Activated CD8-positive, alpha-beta T cell treated with anti-CD3 and anti-CD28 coated beads for 36 hours (primary cell): ENCODE measurements around the gene TNIK. TPM values are rescaled to one million over a fixed set of nuclear protein-coding genes. Genes with fewer than 3 reads are reported as not detected.
"Not testable (repeated sequence)": the region's sequence is repeated elsewhere in the genome, so short reads cannot be mapped to it uniquely, and the experiment has no call there.

Experiments used
- ATAC-seq: fragments of 200-7000 bp; cut with Tn5 transposase; one replicate; pipeline ENCODE4 v1.10.0; 2021; ENCODE audit warnings: mild to moderate bottlenecking, moderate library complexity
- CTCF ChIA-PET: fragments of 350-600 bp; sonication (Branson Sonifier 250); formaldehyde crosslinking; loops from one replicate; lab custom pipeline; 2021; ENCODE audit warnings: antibody characterized with exemption; lab: Charles Lee
- POLR2A ChIA-PET: fragments of 350-600 bp; sonication (Branson Sonifier 250); formaldehyde crosslinking; loops from one replicate; lab custom pipeline; 2021; ENCODE audit warnings: antibody characterized with exemption; lab: Charles Lee
- DNase-seq: peaks from one replicate; pipeline ENCODE4 v3.0.0-alpha.2; 2020
- H3K27ac Mint-ChIP-seq: one replicate; pipeline ENCODE4 v1.8.0; 2021; ENCODE audit warnings: mild to moderate bottlenecking, mixed read lengths
- H3K27me3 Mint-ChIP-seq: one replicate; pipeline ENCODE4 v1.8.0; 2021; ENCODE audit warnings: mixed read lengths
- H3K36me3 Mint-ChIP-seq: one replicate; pipeline ENCODE4 v1.8.0; 2021; ENCODE audit warnings: low read depth, mixed read lengths
- H3K4me1 Mint-ChIP-seq: one replicate; pipeline ENCODE4 v1.8.0; 2021; ENCODE audit warnings: low read depth, mixed read lengths
- H3K4me3 Mint-ChIP-seq: one replicate; pipeline ENCODE4 v1.8.0; 2021; ENCODE audit warnings: mild to moderate bottlenecking, moderate library complexity, mixed read lengths
- H3K9me3 Mint-ChIP-seq: one replicate; pipeline ENCODE4 v1.8.0; 2021; ENCODE audit warnings: mixed read lengths
- intact Hi-C: fragments of 100-400 bp; cut with micrococcal nuclease; formaldehyde crosslinking; loops from one replicate; pipeline ENCODE4 v1.10.0; 2022
- total RNA-seq, 2 experiments: library from RNA; stranded (reverse); gene quantifications; one replicate each; pipeline ENCODE4 v1.2.3, GENCODE V29; 2021
- TF ChIP-seq, protein P1 (sequence below): fragments of 200-600 bp; IDR thresholded peaks from one replicate; pipeline ENCODE4 v1.8.0; 2022; ENCODE audit warnings: antibody characterized with exemption, mild to moderate bottlenecking

The TNIK gene
- total RNA-seq, 2 experiments from 2014 or later, result 25.1 to 28.8 TPM

DNA sequence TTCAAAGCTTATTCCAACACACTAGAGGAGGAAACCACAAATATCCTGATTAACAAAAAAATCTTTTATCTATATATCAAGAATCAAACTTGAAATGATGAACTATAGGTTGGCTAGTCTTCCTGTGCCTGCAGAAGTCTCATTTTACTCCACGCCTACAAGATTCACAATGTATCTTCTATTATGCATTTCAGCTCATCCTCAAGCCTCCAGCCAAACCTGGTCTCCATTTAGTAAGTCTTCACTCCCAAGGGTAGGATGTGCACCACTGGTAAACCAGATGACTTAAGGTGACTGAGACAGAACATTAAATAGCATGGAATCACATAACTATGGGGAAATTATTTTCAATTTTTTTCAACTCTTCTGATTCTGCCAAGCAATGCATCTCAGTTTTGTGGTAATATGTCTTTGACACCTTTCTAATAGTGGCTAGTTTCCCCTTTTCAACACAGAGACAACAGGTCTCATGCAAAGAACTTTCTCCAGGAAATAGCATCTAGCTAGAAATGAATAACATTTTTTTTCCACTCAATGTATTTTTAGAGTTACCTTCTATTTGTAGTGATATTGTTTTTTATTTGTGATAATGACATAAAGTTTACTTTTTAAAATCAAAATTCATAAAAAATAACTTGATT is 166.9 kb downstream of the TNIK start:
- Mint-ChIP-seq H3K4me3 (no peak overlapping the region), H3K27ac (peak overlapping the region; percentile 62), H3K9me3 (no peaks in the 10 kb centered on the region), H3K27me3 (no peaks in the 10 kb centered on the region), H3K4me1 (peaks cover 56% of the 10 kb centered on the region), H3K36me3 (peaks cover under 1% of the 10 kb centered on the region)
- CTCF ChIA-PET, result interaction anchor here (1.1 to 1.5 kb wide), 3 partner anchors 16 to 120 kb away, joined by 3 to 6 read pairs (median 3); no protein-coding TSS in a partner anchor
- TF ChIP-seq, protein P1, sequence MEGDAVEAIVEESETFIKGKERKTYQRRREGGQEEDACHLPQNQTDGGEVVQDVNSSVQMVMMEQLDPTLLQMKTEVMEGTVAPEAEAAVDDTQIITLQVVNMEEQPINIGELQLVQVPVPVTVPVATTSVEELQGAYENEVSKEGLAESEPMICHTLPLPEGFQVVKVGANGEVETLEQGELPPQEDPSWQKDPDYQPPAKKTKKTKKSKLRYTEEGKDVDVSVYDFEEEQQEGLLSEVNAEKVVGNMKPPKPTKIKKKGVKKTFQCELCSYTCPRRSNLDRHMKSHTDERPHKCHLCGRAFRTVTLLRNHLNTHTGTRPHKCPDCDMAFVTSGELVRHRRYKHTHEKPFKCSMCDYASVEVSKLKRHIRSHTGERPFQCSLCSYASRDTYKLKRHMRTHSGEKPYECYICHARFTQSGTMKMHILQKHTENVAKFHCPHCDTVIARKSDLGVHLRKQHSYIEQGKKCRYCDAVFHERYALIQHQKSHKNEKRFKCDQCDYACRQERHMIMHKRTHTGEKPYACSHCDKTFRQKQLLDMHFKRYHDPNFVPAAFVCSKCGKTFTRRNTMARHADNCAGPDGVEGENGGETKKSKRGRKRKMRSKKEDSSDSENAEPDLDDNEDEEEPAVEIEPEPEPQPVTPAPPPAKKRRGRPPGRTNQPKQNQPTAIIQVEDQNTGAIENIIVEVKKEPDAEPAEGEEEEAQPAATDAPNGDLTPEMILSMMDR, result no peak
- intact Hi-C loops, result no loop called here
- POLR2A ChIA-PET, result interaction anchor here (0.7 to 1.0 kb wide), 3 partner anchors 38 to 272 kb away, joined by 3 read pairs; no protein-coding TSS in a partner anchor
- ATAC-seq (peak; percentile 65), DNase-seq (no peak)

DNA sequence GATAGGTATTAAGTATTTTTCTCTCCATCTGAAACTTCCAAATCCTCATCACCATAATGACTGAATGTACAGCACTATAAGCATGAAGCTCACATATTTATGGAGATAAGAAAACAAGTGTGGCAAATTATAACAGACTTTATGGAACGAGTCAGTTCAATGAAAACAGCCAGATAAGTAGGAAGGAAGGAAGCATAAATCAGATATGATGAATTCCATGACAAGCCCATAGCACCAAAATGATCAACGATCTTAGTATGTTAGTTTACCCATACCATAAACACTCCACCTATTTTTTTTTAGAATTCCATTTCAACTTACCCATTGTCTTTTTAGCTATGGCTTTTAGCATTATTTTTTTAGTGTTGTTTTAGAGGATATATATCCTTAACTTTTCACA is 169.5 kb downstream of the TNIK start:
- ATAC-seq (no peak), DNase-seq (no peak)
- CTCF ChIA-PET, result no interaction called here
- H3K4me3 Mint-ChIP-seq, result no peak overlapping the region
- H3K36me3 Mint-ChIP-seq, result no peaks in the 10 kb centered on the region
- POLR2A ChIA-PET, result no interaction called here
- no peak overlapping the region for H3K27ac Mint-ChIP-seq
- TF ChIP-seq, protein P1, result no peak
- no peaks in the 10 kb centered on the region for H3K27me3 Mint-ChIP-seq
- intact Hi-C loops, result no loop called here
- H3K9me3 Mint-ChIP-seq, result no peaks in the 10 kb centered on the region
- H3K4me1 Mint-ChIP-seq, result peaks cover 59% of the 10 kb centered on the region

DNA sequence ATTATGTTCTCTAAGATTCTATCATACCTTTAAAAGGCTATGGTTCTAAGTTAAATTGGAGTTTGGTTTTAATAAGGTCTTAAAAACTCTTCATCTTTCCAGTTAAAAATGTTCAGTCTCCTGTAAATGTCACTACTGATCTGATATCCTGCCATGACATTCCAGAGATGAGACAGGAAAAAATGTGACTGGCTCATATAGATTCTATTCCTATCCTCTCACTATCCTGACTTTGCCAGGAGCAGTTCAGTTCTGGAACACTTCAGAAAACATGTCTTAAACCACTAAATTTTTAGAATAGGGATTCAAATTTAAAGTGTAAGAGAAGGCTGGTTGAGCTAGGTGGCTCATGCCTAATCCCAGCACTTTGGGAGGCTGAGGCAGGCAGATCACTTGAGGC is 170.9 kb downstream of the TNIK start:
- TF ChIP-seq, protein P1, result no peak
- H3K27me3 Mint-ChIP-seq, result no peaks in the 10 kb centered on the region
- H3K27ac Mint-ChIP-seq, result no peak overlapping the region
- H3K36me3 Mint-ChIP-seq, result no peaks in the 10 kb centered on the region
- no peak for ATAC-seq
- H3K4me1 Mint-ChIP-seq, result peaks cover 62% of the 10 kb centered on the region
- no peaks in the 10 kb centered on the region for H3K9me3 Mint-ChIP-seq
- H3K4me3 Mint-ChIP-seq, result no peak overlapping the region
- DNase-seq, result no peak
- CTCF ChIA-PET, result no interaction called here
- POLR2A ChIA-PET, result no interaction called here
- intact Hi-C loops, result loop anchor here (5.0 kb wide), 1 partner anchor 42 kb away; no protein-coding TSS in a partner anchor

DNA sequence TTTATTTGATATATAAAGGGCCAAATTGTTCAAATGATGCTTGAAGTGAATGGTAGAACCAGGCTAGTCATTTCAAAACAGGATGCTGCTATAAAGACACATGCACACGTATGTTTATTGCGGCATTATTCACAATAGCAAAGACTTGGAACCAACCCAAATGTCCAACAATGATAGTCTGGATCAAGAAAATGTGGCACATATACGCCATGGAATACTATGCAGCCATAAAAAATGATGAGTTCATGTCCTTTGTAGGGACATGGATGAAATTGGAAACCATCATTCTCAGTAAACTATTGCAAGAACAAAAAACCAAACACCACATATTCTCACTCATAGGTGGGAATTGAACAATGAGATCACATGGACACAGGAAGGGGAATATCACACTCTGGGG is 172.4 kb downstream of the TNIK start:
- H3K27me3 Mint-ChIP-seq, POLR2A ChIA-PET, ATAC-seq, H3K9me3 Mint-ChIP-seq, H3K36me3 Mint-ChIP-seq, H3K27ac Mint-ChIP-seq, DNase-seq, CTCF ChIA-PET, H3K4me3 Mint-ChIP-seq: not testable (repeated sequence)
- peaks cover 68% of the 10 kb centered on the region for H3K4me1 Mint-ChIP-seq
- intact Hi-C loops, result loop anchor here (2.0 to 5.0 kb wide), 2 partner anchors 40 to 101 kb away; no protein-coding TSS in a partner anchor

DNA sequence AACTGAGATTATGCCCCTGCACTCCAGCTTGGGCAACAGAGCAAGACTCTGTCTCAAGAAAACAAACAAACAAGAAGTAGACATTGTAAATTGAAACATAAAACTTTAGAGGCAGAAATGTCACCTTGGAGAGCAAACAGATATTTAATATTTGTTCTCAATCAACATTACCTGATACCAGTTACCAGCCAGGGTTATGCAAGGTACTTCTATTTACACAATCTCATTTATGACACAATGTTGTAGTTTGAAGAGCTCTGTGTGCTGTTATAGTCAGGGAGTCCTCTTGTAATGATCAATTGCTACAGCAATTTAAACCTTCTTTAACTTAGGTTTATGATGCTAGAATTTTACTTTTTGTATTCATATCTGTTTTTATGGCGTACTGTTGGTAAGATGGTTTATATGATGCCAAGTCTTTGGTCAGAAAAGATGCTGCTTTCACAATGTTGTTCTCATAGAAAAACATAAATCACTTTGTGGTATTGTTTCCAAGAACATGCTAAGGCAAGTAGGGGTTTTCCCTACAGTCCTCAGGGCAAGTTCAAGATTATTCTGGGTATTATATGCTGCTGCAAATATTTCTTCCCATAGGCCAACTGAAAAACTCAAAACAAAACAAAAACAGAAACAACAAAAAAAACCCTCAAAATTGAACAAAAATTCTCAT is 173.5 kb downstream of the TNIK start:
- H3K9me3 Mint-ChIP-seq, result peaks cover 1% of the 10 kb centered on the region
- DNase-seq (no peak), ATAC-seq (peak; percentile 81)
- intact Hi-C loops, result loop anchor here (2.0 to 5.0 kb wide), 2 partner anchors 39 to 100 kb away; no protein-coding TSS in a partner anchor
- H3K36me3 Mint-ChIP-seq, result peaks cover 3% of the 10 kb centered on the region
- CTCF ChIA-PET, result interaction anchor here (1.1 kb wide), 1 partner anchor 123 kb away, joined by 4 read pairs; no protein-coding TSS in a partner anchor
- H3K27ac Mint-ChIP-seq, result peak overlapping the region; percentile 62
- H3K27me3 Mint-ChIP-seq, result no peaks in the 10 kb centered on the region
- H3K4me1 Mint-ChIP-seq, result peaks cover 70% of the 10 kb centered on the region
- POLR2A ChIA-PET, result no interaction called here
- H3K4me3 Mint-ChIP-seq, result no peak overlapping the region
- TF ChIP-seq, protein P1, result no peak
